Brain microvascular endothelial cell (primary cell): ENCODE results near the gene BTBD7.
A peak's percentile ranks its signal among the peaks of the same experiment; 100 is the strongest.

Experiments
- DNase-seq: peaks from one replicate; pipeline ENCODE4 v3.0.0-alpha.2; 2020
- H3K27ac ChIP-seq: fragments of 250-450 bp; sonication (Bioruptor Pico); 2 replicates; pipeline ENCODE4 v1.5.1; 2020; ENCODE audit warnings: mild to moderate bottlenecking, moderate library complexity
- H3K27me3 ChIP-seq: fragments of 250-450 bp; sonication (Bioruptor Pico); replicated peaks from 2 replicates; pipeline ENCODE4 v1.5.1; 2020; ENCODE audit warnings: mild to moderate bottlenecking
- H3K36me3 ChIP-seq: fragments of 250-450 bp; sonication (Bioruptor Pico); replicated peaks from 2 replicates; pipeline ENCODE4 v1.5.1; 2020; ENCODE audit warnings: mild to moderate bottlenecking
- H3K4me3 ChIP-seq: 2 replicates; pipeline ENCODE4 v1.5.1; 2011; ENCODE audit warnings: low read depth, mild to moderate bottlenecking, control low read depth, low read length, moderate library complexity
- CTCF ChIP-seq: IDR thresholded peaks from 2 replicates; pipeline ENCODE4 v1.5.1; 2011; ENCODE audit warnings: low read depth, mild to moderate bottlenecking, moderate library complexity, low read length, control low read depth, inconsistent platforms; ENCODE audit errors: missing control alignments
- in situ Hi-C: cut with HindIII; loops from 2 replicates; pipeline ENCODE4 v1.10.0; 2017; ENCODE audit warnings: low sequenced_read_pairs, low pct_ligation_motif_present

BTBD7 gene

GRCh38 chr14:93332853-93333630 lies at the start of gene BTBD7:
Gene BTBD7, minus strand, starts transcription at chr14:93333036. Its CDS starts 36,985 bp downstream, at chr14:93296051.
- TF ChIP-seq CTCF, result peak; percentile 42
- Histone ChIP-seq H3K27ac (peak within 1 kb of the TSS; percentile 97), H3K4me3 (peak within 1 kb of the TSS; percentile 73), H3K36me3 (no peaks in the 10 kb centered on the region), H3K27me3 (no peaks in the 10 kb centered on the region)
- peak; percentile 91 for DNase-seq
- in situ Hi-C loops, result no loop called here

- no peaks in the 10 kb centered on the region for H3K27me3 ChIP-seq
- no peak for TF ChIP-seq CTCF
- in situ Hi-C loops, result no loop called here
- H3K36me3 ChIP-seq, result no peaks in the 10 kb centered on the region
- DNase-seq, result no peak
- H3K4me3 ChIP-seq, result no peak overlapping the region
- no peak overlapping the region for H3K27ac ChIP-seq
Measured at GRCh38 chr14:93381644-93382043, 48.8 kb upstream of the BTBD7 start.

GRCh38 chr14:93379831-93380230 lies 47.0 kb upstream of the BTBD7 start:
- Histone ChIP-seq H3K27ac (no peak overlapping the region), H3K4me3 (no peak overlapping the region), H3K36me3 (no peaks in the 10 kb centered on the region), H3K27me3 (no peaks in the 10 kb centered on the region)
- TF ChIP-seq CTCF, result no peak
- in situ Hi-C loops, result no loop called here
- DNase-seq, result no peak

- no peak for TF ChIP-seq CTCF
- no peak for DNase-seq
- no peaks in the 10 kb centered on the region for H3K27me3 ChIP-seq
- in situ Hi-C loops, result no loop called here
- H3K27ac ChIP-seq, result no peak overlapping the region
- H3K4me3 ChIP-seq, result no peak overlapping the region
- no peaks in the 10 kb centered on the region for H3K36me3 ChIP-seq
Measured at GRCh38 chr14:93375673-93376156, 42.9 kb upstream of the BTBD7 start.

GRCh38 chr14:93369713-93370266 lies 37.0 kb upstream of the BTBD7 start:
- DNase-seq, result no peak
- TF ChIP-seq CTCF, result no peak
- no peaks in the 10 kb centered on the region for H3K36me3 ChIP-seq
- no peak overlapping the region for H3K4me3 ChIP-seq
- no peak overlapping the region for H3K27ac ChIP-seq
- in situ Hi-C loops, result no loop called here
- no peaks in the 10 kb centered on the region for H3K27me3 ChIP-seq
